Suprapubic skin (tissue), 4 donors: ENCODE data around the gene ZBTB5.

ENCODE experiments used
- EP300 ChIP-seq: sonication (generic); formaldehyde crosslinking; IDR thresholded peaks from one replicate; pipeline ENCODE4 v1.6.1; 2017; ENCODE audit warnings: antibody characterized with exemption
- POLR2A ChIP-seq, 2 donors: fragments of 450-650 bp; IDR thresholded peaks; one replicate each; pipeline ENCODE4 v1.6.1; 2017; ENCODE audit warnings: antibody characterized with exemption in 2 of 2, mild to moderate bottlenecking in 2 of 2, moderate library complexity in 2 of 2
- POLR2AphosphoS5 ChIP-seq, 3 donors: sonication (generic); formaldehyde crosslinking; IDR thresholded peaks; one replicate each; pipeline ENCODE4 v1.6.1; 2017; ENCODE audit warnings: antibody characterized with exemption in 3 of 3
- TF ChIP-seq, protein P1 (sequence below), 2 donors: fragments of 200-600 bp in 1 of 2; fragments of 450-650 bp in 1 of 2; sonication (generic) in 1 of 2; IDR thresholded peaks; one replicate each; pipeline ENCODE4 v1.5.1; 2016 to 2019; ENCODE audit warnings: antibody characterized with exemption in 2 of 2, mild to moderate bottlenecking in 1 of 2, moderate library complexity in 1 of 2

DNA sequence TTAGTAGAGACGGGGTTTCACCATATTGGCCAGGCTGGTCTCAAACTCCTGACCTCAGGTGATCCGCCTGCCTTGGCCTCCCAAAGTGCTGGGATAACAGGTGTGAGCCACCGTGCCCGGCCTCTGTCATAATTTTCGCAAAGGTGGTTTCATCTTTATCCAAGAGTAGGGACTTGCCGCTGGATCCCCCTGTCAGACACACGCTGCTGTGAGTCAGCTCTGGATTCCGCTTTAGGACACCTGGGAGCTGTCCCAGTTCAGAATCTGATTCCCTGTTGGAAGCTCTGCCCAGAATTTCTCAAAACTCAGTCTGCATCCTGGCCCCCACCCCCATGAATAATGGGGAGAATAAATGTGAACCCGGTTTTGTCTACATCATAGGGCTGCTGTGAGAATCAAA lies 60.7 kb downstream of the ZBTB5 start:
- TF ChIP-seq, protein P1, sequence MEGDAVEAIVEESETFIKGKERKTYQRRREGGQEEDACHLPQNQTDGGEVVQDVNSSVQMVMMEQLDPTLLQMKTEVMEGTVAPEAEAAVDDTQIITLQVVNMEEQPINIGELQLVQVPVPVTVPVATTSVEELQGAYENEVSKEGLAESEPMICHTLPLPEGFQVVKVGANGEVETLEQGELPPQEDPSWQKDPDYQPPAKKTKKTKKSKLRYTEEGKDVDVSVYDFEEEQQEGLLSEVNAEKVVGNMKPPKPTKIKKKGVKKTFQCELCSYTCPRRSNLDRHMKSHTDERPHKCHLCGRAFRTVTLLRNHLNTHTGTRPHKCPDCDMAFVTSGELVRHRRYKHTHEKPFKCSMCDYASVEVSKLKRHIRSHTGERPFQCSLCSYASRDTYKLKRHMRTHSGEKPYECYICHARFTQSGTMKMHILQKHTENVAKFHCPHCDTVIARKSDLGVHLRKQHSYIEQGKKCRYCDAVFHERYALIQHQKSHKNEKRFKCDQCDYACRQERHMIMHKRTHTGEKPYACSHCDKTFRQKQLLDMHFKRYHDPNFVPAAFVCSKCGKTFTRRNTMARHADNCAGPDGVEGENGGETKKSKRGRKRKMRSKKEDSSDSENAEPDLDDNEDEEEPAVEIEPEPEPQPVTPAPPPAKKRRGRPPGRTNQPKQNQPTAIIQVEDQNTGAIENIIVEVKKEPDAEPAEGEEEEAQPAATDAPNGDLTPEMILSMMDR (IDR thresholded peaks at IDR 0.05), result no peak
- no peak for TF ChIP-seq POLR2A (IDR thresholded peaks at IDR 0.05)
- no peak for TF ChIP-seq POLR2AphosphoS5 (IDR thresholded peaks at IDR 0.05)
- TF ChIP-seq EP300, result no peak
